Upper lobe of right lung (tissue), 1 donor: Measurements from ENCODE around the gene EGLN3. TPM values are rescaled to one million over a fixed set of nuclear protein-coding genes. Genes with fewer than 3 reads are reported as not detected.
"Not testable (repeated sequence)": the region's sequence is repeated elsewhere in the genome, so short reads cannot be mapped to it uniquely, and the experiment has no call there.

Experiments used
- ATAC-seq: fragments of 200-7000 bp; cut with Tn5 transposase; one replicate; pipeline ENCODE4 v1.9.1; 2020; ENCODE audit warnings: mild to moderate bottlenecking, moderate library complexity
- DNase-seq: peaks from one replicate; pipeline ENCODE4 v3.0.0-alpha.2; 2020
- H3K27ac ChIP-seq: fragments of 200-600 bp; one replicate; pipeline ENCODE4 v1.8.0; 2022
- H3K27me3 ChIP-seq: fragments of 200-600 bp; one replicate; pipeline ENCODE4 v1.8.0; 2022; ENCODE audit warnings: mild to moderate bottlenecking
- H3K36me3 ChIP-seq: fragments of 200-600 bp; one replicate; pipeline ENCODE4 v1.8.0; 2022
- H3K4me1 ChIP-seq: fragments of 200-600 bp; one replicate; pipeline ENCODE4 v1.8.0; 2022
- H3K4me3 ChIP-seq: fragments of 200-600 bp; one replicate; pipeline ENCODE4 v1.8.0; 2022; ENCODE audit warnings: mild to moderate bottlenecking
- H3K9me3 ChIP-seq: fragments of 200-600 bp; one replicate; pipeline ENCODE4 v1.8.0; 2022
- CTCF ChIP-seq: fragments of 200-600 bp; IDR thresholded peaks from one replicate; pipeline ENCODE4 v1.8.0; 2022; ENCODE audit warnings: antibody characterized with exemption
- intact Hi-C: fragments of 100-400 bp; cut with DNase I; formaldehyde crosslinking; loops from one replicate; pipeline ENCODE4 v1.11.0; 2022
- total RNA-seq: library from RNA; stranded (reverse); fragmentation: NEBNext Ultra II Directional; extraction: Animal tissue kit (Norgen Biotek cat#: 25700); gene quantifications from one replicate; pipeline ENCODE4 v1.2.1, GENCODE V29; 2021
- donor health status: DM: no; HTN: yes; CAD: no; lungs with severe emphysema.

The EGLN3 gene
- total RNA-seq, 1 donor from 2014 or later = 7.6 TPM

GRCh38 chr14:33967138-33967537, 16.3 kb upstream of the EGLN3 start:
- ATAC-seq (no peak), DNase-seq (no peak)
- Histone ChIP-seq H3K9me3 (peaks cover 5% of the 10 kb centered on the region), H3K36me3 (no peaks in the 10 kb centered on the region), H3K4me3 (no peak overlapping the region), H3K27me3 (no peaks in the 10 kb centered on the region), H3K4me1 (no peaks in the 10 kb centered on the region), H3K27ac (no peak overlapping the region)
- TF ChIP-seq CTCF = no peak
- intact Hi-C loops = no loop called here

- intact Hi-C loops = no loop called here
- Histone ChIP-seq H3K9me3 (peaks cover 5% of the 10 kb centered on the region), H3K27ac (no peak overlapping the region), H3K4me1 (no peaks in the 10 kb centered on the region), H3K4me3 (no peak overlapping the region), H3K36me3 (no peaks in the 10 kb centered on the region), H3K27me3 (no peaks in the 10 kb centered on the region)
- TF ChIP-seq CTCF = no peak
- ATAC-seq = no peak
- DNase-seq = no peak
These were observed 15.4 kb upstream of the EGLN3 start for GRCh38 chr14:33966276-33966675.

- no peaks in the 10 kb centered on the region for H3K4me1 ChIP-seq
- DNase-seq = no peak
- H3K36me3 ChIP-seq = no peaks in the 10 kb centered on the region
- intact Hi-C loops = no loop called here
- no peak for ATAC-seq
- no peak for TF ChIP-seq CTCF
- H3K4me3 ChIP-seq = no peak overlapping the region
- H3K27ac ChIP-seq = no peak overlapping the region
- H3K9me3 ChIP-seq = peaks cover 2% of the 10 kb centered on the region
- no peaks in the 10 kb centered on the region for H3K27me3 ChIP-seq
These were observed 13.9 kb upstream of the EGLN3 start for GRCh38 chr14:33964599-33965317.

GRCh38 chr14:33963892-33964291, 13.0 kb upstream of the EGLN3 start:
- no peak for TF ChIP-seq CTCF
- Histone ChIP-seq H3K27ac (no peak overlapping the region), H3K4me3 (no peak overlapping the region), H3K36me3 (no peaks in the 10 kb centered on the region), H3K9me3 (no peaks in the 10 kb centered on the region), H3K4me1 (no peaks in the 10 kb centered on the region), H3K27me3 (no peaks in the 10 kb centered on the region)
- intact Hi-C loops = no loop called here
- ATAC-seq (no peak), DNase-seq (no peak)

GRCh38 chr14:33962466-33962865, 11.6 kb upstream of the EGLN3 start:
- ATAC-seq, intact Hi-C loops, DNase-seq, H3K27me3 ChIP-seq, H3K4me3 ChIP-seq, H3K27ac ChIP-seq, H3K9me3 ChIP-seq, H3K4me1 ChIP-seq, H3K36me3 ChIP-seq: not testable (repeated sequence)

GRCh38 chr14:33962016-33962415, 11.1 kb upstream of the EGLN3 start:
- no peak for ATAC-seq
- TF ChIP-seq CTCF = no peak

More at GRCh38 chr14:33962016-33962415, 11.1 kb upstream of the EGLN3 start:
- Histone ChIP-seq H3K27ac (no peak overlapping the region), H3K9me3 (no peaks in the 10 kb centered on the region), H3K4me3 (no peak overlapping the region), H3K4me1 (no peaks in the 10 kb centered on the region), H3K27me3 (no peaks in the 10 kb centered on the region), H3K36me3 (no peaks in the 10 kb centered on the region)
- intact Hi-C loops = no loop called here
- DNase-seq = no peak
